Measurements from ENCODE around the gene RASL10B. TPM values are rescaled to one million over a fixed set of nuclear protein-coding genes. Genes with fewer than 3 reads are reported as not detected.

Gene RASL10B
- total RNA-seq, 4 donors from 2014 or later: 28.2 to 54.8 (median 40.3) TPM

DNA sequence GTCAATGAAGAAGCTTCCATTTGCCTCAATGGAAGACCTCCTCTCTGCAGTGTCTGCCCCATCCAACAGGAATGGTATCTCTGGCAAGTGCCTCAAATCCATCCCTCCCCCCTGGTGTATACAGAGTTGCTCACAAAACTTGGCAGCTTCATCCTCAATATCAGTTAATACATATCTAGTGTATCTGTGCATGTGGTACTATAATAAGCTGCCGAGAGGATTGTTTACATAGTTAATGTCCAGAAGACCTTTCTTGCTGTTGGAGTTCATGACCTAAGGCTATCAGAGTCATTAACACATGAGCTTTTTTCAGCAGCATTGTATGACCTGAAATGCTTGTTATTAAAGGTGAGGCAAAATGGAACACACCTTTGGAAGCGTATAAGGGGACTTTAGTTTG lies 14.0 kb upstream of the RASL10B start:
- TF ChIP-seq, protein P1, sequence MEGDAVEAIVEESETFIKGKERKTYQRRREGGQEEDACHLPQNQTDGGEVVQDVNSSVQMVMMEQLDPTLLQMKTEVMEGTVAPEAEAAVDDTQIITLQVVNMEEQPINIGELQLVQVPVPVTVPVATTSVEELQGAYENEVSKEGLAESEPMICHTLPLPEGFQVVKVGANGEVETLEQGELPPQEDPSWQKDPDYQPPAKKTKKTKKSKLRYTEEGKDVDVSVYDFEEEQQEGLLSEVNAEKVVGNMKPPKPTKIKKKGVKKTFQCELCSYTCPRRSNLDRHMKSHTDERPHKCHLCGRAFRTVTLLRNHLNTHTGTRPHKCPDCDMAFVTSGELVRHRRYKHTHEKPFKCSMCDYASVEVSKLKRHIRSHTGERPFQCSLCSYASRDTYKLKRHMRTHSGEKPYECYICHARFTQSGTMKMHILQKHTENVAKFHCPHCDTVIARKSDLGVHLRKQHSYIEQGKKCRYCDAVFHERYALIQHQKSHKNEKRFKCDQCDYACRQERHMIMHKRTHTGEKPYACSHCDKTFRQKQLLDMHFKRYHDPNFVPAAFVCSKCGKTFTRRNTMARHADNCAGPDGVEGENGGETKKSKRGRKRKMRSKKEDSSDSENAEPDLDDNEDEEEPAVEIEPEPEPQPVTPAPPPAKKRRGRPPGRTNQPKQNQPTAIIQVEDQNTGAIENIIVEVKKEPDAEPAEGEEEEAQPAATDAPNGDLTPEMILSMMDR (IDR thresholded peaks at IDR 0.05; ENCODE audit: low read depth): no peak

DNA sequence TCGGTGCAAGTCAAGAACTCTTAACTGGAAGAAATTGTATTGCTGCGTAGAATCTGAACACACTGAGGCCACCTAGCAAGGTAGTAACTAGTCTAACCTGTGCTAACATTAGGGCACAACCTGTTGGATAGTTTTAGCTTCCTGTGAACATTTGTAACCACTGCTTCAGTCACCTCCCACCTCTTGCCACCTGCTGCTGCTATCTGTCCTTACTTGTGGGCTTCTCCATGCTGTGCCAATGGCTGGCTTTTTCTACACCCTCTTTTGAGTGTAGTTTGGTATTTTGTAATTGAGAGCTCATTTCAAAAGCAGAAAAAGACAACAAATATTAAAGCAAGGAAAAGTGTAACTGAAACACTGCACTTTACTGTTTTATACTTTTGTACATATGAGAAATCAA lies 7.7 kb upstream of the RASL10B start:
- TF ChIP-seq, protein P1 (IDR thresholded peaks at IDR 0.05; ENCODE audit: low read depth): no peak

DNA sequence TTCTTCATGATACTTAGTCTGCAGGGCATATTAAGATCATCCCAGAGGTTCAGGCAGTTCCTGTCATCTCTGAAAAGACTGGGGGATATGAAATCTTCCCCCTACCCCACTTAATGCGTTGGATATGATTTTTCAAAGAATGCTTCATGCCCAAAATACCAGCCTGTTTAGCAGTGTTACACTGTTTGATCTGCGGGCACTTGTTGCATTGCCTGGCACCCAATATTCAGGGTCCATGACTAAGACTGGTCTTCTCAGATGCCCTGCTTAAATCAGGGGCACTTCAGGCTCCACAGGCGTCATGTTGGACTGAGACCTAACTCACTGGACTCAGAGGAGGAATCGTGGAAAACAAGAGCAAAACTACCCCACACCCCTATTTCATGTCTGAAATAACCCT lies 6.4 kb upstream of the RASL10B start:
- TF ChIP-seq, protein P1 (IDR thresholded peaks at IDR 0.05; ENCODE audit: low read depth): no peak

DNA sequence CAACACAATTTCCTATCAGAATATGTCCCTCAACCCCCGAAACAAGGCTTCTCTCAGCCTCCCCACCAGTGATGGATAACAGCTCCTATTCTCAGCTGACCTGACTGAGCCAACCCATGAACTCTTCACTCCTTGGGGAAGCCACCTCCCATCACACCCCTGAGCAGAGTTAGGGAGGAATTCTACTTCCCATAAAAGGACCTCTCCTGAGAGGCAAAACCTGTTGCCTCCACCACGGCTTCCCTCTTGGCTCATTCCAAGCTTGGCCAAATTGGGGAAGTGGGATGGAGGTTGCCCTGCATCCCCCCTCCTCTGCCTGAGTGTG lies 5.7 kb upstream of the RASL10B start:
- TF ChIP-seq, protein P1 (IDR thresholded peaks at IDR 0.05; ENCODE audit: low read depth): no peak

DNA sequence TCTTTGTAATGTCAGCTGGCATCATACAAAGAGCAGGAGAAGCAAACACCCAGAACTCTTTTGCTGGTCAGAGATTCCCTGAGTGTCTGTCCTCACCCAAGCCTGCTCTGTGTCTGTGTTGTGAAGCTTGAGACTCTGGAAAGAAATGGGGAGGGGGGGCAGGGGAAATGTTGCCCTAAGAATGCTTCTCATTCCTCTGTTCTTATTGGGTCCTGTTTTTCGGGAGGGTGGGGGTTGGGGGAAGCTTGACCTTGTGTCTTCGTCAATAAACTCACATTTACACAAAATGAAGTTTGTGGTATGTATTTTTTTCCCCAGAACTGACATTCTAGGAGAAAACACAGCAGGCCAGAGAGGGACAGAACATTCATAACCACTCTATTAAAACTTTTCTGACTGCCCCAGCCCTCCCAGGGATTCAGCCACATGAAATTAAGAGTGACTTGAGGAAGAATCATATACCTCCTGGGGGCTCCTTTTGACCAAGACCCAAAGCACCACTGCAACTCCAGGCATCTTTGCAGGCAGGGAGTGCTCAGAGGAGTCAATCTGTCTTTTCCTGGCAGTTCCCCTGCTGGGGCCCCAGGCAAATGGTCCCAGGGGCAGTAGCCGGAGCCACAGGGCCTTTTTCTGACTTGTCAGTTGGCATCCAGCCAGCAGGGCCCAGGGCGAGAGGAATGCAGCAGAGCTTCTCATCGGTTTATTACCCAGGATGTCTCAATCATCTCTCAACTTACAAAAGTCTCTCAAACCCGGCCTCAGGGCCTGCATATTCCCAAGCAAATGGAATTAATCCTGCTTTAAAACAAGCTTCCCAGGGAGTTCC lies 5.1 kb upstream of the RASL10B start:
- TF ChIP-seq, protein P1 (IDR thresholded peaks at IDR 0.05; ENCODE audit: low read depth): no peak

DNA sequence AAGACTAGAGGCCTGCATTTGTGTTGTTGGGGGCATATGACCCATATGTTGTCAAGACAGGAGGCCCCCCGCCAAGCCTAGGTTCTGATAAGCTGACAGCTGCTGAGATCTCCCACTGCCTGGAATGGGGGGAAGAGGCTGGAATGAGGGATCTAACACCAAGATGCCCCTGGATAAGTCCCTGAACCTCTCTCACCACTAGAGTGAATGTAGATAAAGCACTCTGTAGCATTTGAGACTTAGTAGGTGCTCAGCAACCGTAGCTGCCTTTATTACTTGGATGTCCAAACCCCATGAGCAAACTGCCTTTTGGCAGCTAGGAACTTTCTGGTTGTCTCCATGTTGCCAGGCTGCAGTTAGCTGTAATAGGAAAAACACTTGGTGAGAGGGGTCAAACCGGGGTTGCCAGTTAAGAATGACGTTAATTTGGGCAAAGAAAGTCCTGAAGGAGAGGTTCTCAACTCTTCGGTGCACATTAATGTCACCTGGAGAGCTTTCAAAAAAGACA lies 4.4 kb upstream of the RASL10B start:
- TF ChIP-seq, protein P1 (IDR thresholded peaks at IDR 0.05; ENCODE audit: low read depth): no peak

DNA sequence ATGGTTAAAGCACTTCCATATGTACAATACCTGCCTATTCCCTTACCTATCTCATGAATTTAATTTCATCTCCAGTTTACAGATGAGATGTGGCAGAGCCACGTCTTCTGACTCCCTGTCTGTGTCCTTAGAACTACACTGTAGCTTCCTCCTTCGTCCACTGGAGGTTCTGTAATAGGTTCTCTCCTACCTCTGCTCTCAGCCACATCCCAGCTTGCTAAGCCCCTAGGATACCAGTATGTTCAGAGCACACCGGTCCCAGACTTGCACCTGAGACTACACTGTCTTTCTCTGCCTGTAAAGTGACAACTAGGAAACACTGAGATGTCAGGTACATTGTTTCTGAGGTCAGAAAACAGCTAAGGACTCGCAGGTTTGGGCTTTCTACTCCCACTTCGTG lies 3.8 kb upstream of the RASL10B start:
- TF ChIP-seq, protein P1 (IDR thresholded peaks at IDR 0.05; ENCODE audit: low read depth): no peak
